GM10266 (cell line): ENCODE data around the gene LMX1A.

Experiments used
- DNase-seq: peaks from one replicate; pipeline ENCODE4 v3.0.0; 2012; ENCODE audit errors: extremely low spot score
- TF ChIP-seq, protein P1 (sequence below): IDR thresholded peaks from 2 replicates; pipeline ENCODE4 v1.5.1; 2012; ENCODE audit warnings: mild to moderate bottlenecking, low read depth; ENCODE audit not compliant: control insufficient read depth, insufficient read depth; ENCODE audit errors: missing control alignments

Gene LMX1A

DNA sequence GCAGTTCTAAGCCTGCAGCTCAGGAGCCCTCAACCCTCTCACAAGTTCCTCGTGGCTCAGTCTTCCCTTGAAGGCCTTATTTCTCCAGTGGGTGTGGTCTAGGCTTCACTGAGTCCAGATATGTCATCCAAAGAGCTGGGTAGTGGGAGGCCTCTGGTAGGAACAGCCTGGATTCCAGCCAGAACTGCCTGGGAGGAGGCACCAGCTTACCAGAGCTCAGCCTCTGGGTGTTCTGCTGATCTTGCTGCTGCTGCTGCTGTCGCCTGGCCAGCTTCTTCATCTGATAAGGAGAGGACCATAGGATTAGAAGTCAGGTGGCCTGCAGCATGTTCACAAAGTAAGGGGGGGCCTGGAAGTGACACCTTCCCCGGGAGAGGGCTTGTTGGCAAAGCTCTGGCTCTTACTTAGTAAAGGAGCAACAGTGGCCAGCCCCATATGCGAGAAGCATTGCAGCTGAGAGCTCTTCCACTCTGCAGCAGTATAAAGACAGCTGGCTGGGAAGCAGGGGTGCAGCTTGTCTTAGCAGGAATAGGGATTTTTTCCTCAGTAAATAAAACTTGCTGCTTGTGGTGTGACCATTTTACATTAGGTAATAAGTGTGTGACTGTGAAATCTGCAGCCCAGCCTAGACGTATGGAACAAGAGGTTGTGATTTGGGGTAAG is 148.5 kb downstream of the LMX1A start:
- TF ChIP-seq, protein P1, sequence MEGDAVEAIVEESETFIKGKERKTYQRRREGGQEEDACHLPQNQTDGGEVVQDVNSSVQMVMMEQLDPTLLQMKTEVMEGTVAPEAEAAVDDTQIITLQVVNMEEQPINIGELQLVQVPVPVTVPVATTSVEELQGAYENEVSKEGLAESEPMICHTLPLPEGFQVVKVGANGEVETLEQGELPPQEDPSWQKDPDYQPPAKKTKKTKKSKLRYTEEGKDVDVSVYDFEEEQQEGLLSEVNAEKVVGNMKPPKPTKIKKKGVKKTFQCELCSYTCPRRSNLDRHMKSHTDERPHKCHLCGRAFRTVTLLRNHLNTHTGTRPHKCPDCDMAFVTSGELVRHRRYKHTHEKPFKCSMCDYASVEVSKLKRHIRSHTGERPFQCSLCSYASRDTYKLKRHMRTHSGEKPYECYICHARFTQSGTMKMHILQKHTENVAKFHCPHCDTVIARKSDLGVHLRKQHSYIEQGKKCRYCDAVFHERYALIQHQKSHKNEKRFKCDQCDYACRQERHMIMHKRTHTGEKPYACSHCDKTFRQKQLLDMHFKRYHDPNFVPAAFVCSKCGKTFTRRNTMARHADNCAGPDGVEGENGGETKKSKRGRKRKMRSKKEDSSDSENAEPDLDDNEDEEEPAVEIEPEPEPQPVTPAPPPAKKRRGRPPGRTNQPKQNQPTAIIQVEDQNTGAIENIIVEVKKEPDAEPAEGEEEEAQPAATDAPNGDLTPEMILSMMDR, result no peak
- DNase-seq, result no peak

DNA sequence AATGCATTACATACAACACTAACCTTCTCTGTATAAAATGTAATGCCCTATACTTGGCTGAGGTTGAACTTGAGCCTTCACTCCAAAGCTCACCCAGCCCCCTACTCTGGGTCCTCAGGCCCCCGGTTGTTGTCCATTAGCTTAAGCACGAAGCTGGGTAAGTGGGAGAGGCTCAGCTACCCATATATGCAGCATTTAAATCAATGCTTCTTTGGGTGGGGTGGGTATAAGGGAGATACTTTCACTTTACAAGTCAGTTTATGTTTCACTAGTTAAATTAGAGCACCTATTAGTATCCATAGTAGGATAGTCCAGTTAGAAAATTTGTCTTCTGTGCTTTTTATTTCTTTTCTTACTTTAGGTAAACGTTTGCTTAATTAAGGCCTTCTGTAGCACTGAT is 151.4 kb downstream of the LMX1A start:
- TF ChIP-seq, protein P1, result no peak

DNA sequence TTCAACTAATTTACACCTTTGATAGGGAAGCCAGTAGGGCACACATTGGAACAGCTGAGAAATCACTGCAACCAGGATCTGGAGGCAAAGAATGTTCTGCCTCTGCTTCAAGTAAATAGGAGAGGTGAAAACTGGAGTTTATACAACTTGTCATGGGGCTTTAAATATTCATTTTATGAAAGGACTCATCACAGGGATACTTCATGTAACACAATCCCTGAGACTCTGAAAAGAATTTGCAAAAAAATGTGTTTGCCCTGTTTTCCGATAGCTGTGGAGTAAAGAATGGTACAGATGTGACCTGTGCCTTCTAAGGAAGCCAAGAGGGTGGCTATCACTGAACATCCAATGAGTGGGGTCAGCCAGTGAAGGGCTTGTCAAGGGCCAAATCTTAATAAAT is 152.0 kb downstream of the LMX1A start:
- TF ChIP-seq, protein P1, result no peak
- no peak for DNase-seq

More for the DNA sequence above, 151.4 kb downstream of the LMX1A start:
- no peak for DNase-seq

DNA sequence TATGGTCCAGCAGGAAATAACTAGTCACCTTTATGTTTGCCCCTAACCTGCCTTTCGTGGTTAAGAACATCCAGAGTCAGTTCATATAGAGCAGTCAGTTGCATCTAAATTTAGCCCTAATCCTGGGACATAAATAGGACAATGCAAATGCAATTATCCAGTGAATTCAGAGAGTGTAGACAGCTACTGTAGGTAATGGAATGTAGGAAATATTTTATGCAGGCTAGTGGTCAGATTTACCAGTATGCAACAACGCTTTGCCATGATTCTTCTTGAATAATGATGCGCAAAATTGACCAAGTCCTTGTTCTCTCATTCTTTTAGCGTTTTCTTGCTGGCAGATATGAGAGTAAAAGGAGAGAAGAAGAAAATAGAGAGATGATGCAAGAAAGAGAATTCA is 165.4 kb downstream of the LMX1A start:
- DNase-seq, result no peak
- TF ChIP-seq, protein P1, result no peak

- TF ChIP-seq, protein P1, result no peak
These were observed 166.6 kb downstream of the LMX1A start for GRCh38 chr1:165189913-165190312.

DNA sequence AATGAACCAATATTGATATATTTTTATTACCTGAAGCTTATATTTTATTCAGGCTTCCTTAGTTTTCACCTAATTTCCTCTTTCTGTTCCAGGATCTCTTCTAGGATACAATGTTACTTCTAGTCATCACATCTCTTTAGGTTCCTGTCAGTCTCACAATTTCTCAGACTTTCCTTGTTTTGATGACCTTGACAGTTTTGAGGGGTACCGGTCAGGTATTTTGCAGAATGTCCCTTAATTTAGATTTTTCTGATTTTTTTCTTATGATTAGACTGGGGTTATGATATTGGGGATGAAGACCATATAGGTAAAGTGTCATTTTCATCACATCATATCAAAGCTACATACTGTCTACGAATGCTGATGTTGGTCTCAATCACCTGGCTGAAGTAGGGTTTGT is 167.5 kb downstream of the LMX1A start:
- DNase-seq, result no peak
- TF ChIP-seq, protein P1, result no peak

More at GRCh38 chr1:165189913-165190312, 166.6 kb downstream of the LMX1A start:
- no peak for DNase-seq
